Kidney (tissue), 14 donors: ENCODE measurements around the gene EIF2B4. TPM values are rescaled to one million over a fixed set of nuclear protein-coding genes. Genes with fewer than 3 reads are reported as not detected.

Source experiments
- DNase-seq, 5 donors: peaks; one replicate each; pipeline ENCODE4 v3.0.0-alpha.2; 2013 to 2020
- FAIRE-seq: peaks from 2 replicates; lab custom pipeline; 2012; peaks lifted over from hg19 to GRCh38; lab: Jason Lieb, UNC
- H3K27ac ChIP-seq, 2 donors: one replicate each; pipeline ENCODE4 v1.7.0; 2013; ENCODE audit warnings: low read depth in 2 of 2, low read length in 2 of 2, inconsistent platforms in 1 of 2
- H3K27me3 ChIP-seq: one replicate; pipeline ENCODE4 v1.7.1; 2013; ENCODE audit warnings: low read length, inconsistent platforms; ENCODE audit not compliant: control insufficient read depth, insufficient read depth
- H3K36me3 ChIP-seq, 3 donors: one replicate each; pipeline versions ENCODE4 v1.7.0 to v1.7.1; 2013; ENCODE audit warnings: low read length in 3 of 3, control low read depth in 1 of 3, inconsistent platforms in 1 of 3; ENCODE audit not compliant: insufficient read depth in 3 of 3, control insufficient read depth in 2 of 3
- H3K4me1 ChIP-seq, 3 donors: one replicate each; pipeline versions ENCODE4 v1.7.0 to v1.7.1; 2013; ENCODE audit warnings: low read length in 3 of 3, inconsistent platforms in 1 of 3, low read depth in 1 of 3; ENCODE audit not compliant: control insufficient read depth in 2 of 3, insufficient read depth in 2 of 3
- H3K4me3 ChIP-seq, 3 donors: one replicate each; pipeline versions ENCODE4 v1.7.0 to v1.8.1; 2013; ENCODE audit warnings: low read length in 3 of 3, control low read depth in 1 of 3, inconsistent platforms in 1 of 3
- H3K9ac ChIP-seq, 3 donors: one replicate each; pipeline versions ENCODE4 v1.7.0 to v1.7.1; 2013; ENCODE audit warnings: low read length in 3 of 3, control low read depth in 1 of 3, inconsistent platforms in 1 of 3
- H3K9me3 ChIP-seq, 3 donors: one replicate each; pipeline versions ENCODE4 v1.7.0 to v1.7.1; 2013; ENCODE audit warnings: low read length in 3 of 3, control low read depth in 1 of 3, inconsistent platforms in 1 of 3; ENCODE audit not compliant: control insufficient read depth in 2 of 3, insufficient read depth in 1 of 3
- CTCF ChIP-seq: IDR thresholded peaks from 3 replicates; pipeline ENCODE4 v1.5.1; 2012; ENCODE audit warnings: mild to moderate bottlenecking, moderate library complexity, borderline replicate concordance; ENCODE audit not compliant: insufficient read depth; ENCODE audit errors: extremely low read depth
- intact Hi-C: fragments of 100-400 bp; cut with DNase I; formaldehyde crosslinking; loops from one replicate; pipeline ENCODE4 v1.11.1; 2022
- polyA plus RNA-seq: library from polyadenylated mRNA; stranded (reverse); fragments of 350-450 nt; fragmentation: Illumina TruSeq; extraction: RNeasy Lipid Tissue Mini Kit (QIAGEN cat#74804); gene quantifications from one replicate; pipeline ENCODE4 v1.2.3, GENCODE V29; 2014; ENCODE audit warnings: low read depth, low replicate concordance; ENCODE audit not compliant: insufficient read depth
- total RNA-seq: library from RNA; stranded (reverse); fragmentation: NEBNext Ultra II Directional; extraction: Animal tissue kit (Norgen Biotek cat#: 25700); gene quantifications from one replicate; pipeline ENCODE4 v1.2.1, GENCODE V29; 2021
- donor health status: control.
- donor health status: control.
- donor health status: control.
- donor health status: control.
- donor health status: control.
- donor health status: DM: yes; HTN: yes; CAD: no.
- donor health status: Normal renal cell carcinoma (clear cell type).

The EIF2B4 gene
- total and polyA plus RNA-seq, 2 donors from 2014 or later, result 35.8 to 49.6 TPM

- FAIRE-seq, result no peak
- no peak for TF ChIP-seq CTCF
- Histone ChIP-seq H3K9ac (no peak overlapping the region), H3K4me1 (no peaks in the 10 kb centered on the region), H3K27me3 (no peaks in the 10 kb centered on the region), H3K9me3 (no peaks in the 10 kb centered on the region), H3K36me3 (peaks cover 0 to 7% (median 0%) of the 10 kb centered on the region in 3 donors), H3K4me3 (no peak overlapping the region), H3K27ac (no peak overlapping the region)
- intact Hi-C loops, result no loop called here
- DNase-seq, result no peak
Measured at GRCh38 chr2:27393225-27393624, 23.1 kb upstream of the EIF2B4 start.

GRCh38 chr2:27390822-27391679 is 20.9 kb upstream of the EIF2B4 start:
- peaks cover 0 to 10% (median under 1%) of the 10 kb centered on the region in 3 donors for H3K36me3 ChIP-seq
- no peak overlapping the region for H3K27ac ChIP-seq
- no peaks in the 10 kb centered on the region for H3K4me1 ChIP-seq
- no peak for DNase-seq
- intact Hi-C loops, result no loop called here
- no peak for TF ChIP-seq CTCF
- H3K4me3 ChIP-seq, result no peak overlapping the region
- H3K9ac ChIP-seq, result no peak overlapping the region
- H3K9me3 ChIP-seq, result no peaks in the 10 kb centered on the region
- no peaks in the 10 kb centered on the region for H3K27me3 ChIP-seq
- FAIRE-seq, result no peak

- Histone ChIP-seq H3K9me3 (no peaks in the 10 kb centered on the region), H3K36me3 (peaks cover 6 to 33% (median 23%) of the 10 kb centered on the region in 3 donors), H3K27me3 (no peaks in the 10 kb centered on the region), H3K27ac (peak overlapping the region in 1 of 2 donors; percentile 88), H3K4me1 (peaks cover 3 to 15% (median 14%) of the 10 kb centered on the region in 3 donors), H3K9ac (peak overlapping the region in 1 of 3 donors; percentile 75), H3K4me3 (peak overlapping the region in 1 of 3 donors; percentile 73)
- intact Hi-C loops, result no loop called here
- DNase-seq (no peak), FAIRE-seq (no peak)
- no peak for TF ChIP-seq CTCF
Measured at GRCh38 chr2:27381577-27382181, 11.5 kb upstream of the EIF2B4 start.
